Left ventricle myocardium inferior (tissue), 1 donor: ENCODE measurements around the gene FOXL2. TPM values are rescaled to one million over a fixed set of nuclear protein-coding genes. Genes with fewer than 3 reads are reported as not detected.

ENCODE experiments used
- DNase-seq: peaks from one replicate; pipeline ENCODE4 v3.0.0-alpha.2; 2020
- H3K27ac ChIP-seq: fragments of 200-600 bp; replicated peaks from 2 replicates; pipeline ENCODE4 v1.8.0; 2021
- H3K27me3 ChIP-seq: fragments of 200-600 bp; 2 replicates; pipeline ENCODE4 v1.8.0; 2021; ENCODE audit warnings: low read depth
- H3K36me3 ChIP-seq: fragments of 200-600 bp; 2 replicates; pipeline ENCODE4 v1.8.0; 2021
- H3K4me1 ChIP-seq: fragments of 200-600 bp; 2 replicates; pipeline ENCODE4 v1.8.0; 2021
- H3K4me3 ChIP-seq: fragments of 200-600 bp; 2 replicates; pipeline ENCODE4 v1.8.0; 2021; ENCODE audit warnings: mild to moderate bottlenecking, moderate library complexity
- H3K9me3 ChIP-seq: fragments of 200-600 bp; replicated peaks from 2 replicates; pipeline ENCODE4 v1.8.0; 2021
- intact Hi-C: fragments of 100-400 bp; cut with micrococcal nuclease; formaldehyde crosslinking; loops from one replicate; pipeline ENCODE4 v1.11.0; 2022
- long read RNA-seq: library from polyadenylated mRNA; unstranded; transcript quantifications from one replicate; pipeline ENCODE4 v2.0.0, GENCODE V29; 2021
- total RNA-seq: library from RNA; stranded (reverse); fragmentation: NEBNext Ultra II Directional; extraction: Animal tissue kit (Norgen Biotek cat#: 25700); gene quantifications from one replicate; pipeline ENCODE4 v1.2.1, GENCODE V29; 2021
- TF ChIP-seq, protein P1 (sequence below): fragments of 200-600 bp; IDR thresholded peaks from 2 replicates; pipeline ENCODE4 v1.8.0; 2021; ENCODE audit warnings: antibody characterized with exemption, mild to moderate bottlenecking, borderline replicate concordance
- donor health status: DM: no; HTN: yes; CAD: no; lungs with severe emphysema.

Gene FOXL2
- total RNA-seq, result not detected
- long read RNA-seq, result 0 reads

DNA sequence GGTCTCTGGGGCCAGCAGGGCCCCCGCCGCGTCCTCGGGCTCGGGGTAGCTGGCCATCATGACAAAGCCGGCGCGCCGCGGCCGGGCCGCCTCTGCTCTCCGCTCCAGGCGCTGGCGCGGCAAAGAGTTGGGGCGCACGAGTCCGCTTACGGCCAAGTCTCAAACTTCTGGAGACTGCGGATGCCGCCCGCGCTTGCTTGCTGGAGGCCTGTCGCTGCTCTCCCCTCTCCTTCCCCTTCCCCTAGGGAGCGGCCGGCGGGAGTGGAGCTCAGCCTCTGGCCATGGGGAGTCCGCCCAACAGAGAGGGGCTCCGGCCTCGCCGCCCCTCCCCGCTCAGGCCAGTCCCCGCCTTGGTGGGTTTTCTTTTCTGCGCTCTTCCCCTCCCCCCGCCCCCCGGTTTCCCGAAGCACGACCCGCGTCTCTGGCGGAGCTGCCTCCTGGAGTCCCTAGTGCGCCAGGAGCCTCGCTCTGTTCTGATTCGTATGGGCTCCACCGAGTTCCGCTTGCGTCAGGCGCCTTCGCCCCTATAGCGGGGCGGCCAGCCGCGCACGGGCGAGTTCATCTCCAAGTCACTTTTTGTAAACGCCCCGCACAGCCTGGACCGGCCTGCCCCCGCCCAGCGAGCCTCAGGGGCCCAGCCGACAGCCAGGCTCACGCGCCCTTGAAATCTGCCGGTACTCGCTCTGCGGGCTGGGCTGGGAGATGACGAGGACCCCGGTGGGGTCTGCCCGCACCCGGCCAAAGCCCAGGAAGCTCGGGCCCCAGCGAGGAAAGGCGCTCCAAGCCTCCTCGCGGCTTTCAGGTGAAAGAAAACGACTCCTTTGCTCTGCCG is at the start of gene FOXL2, which contains the start of gene FOXL2NB:
TSS of gene FOXL2 (minus strand) at position 475 of the 832 bp plus-strand sequence. CDS start at position 60, 415 bp downstream.
TSS of gene FOXL2NB (plus strand) at position 555 of the 832 bp plus-strand sequence. CDS start at position 703, 148 bp downstream.
- Histone ChIP-seq H3K36me3 (no peaks in the 10 kb centered on the region), H3K27me3 (peaks cover 100% of the 10 kb centered on the region), H3K9me3 (no peaks in the 10 kb centered on the region), H3K4me1 (peaks cover 49% of the 10 kb centered on the region), H3K4me3 (peak within 1 kb of the TSS; percentile 65), H3K27ac (no peak within 1 kb of the TSS)
- TF ChIP-seq, protein P1, sequence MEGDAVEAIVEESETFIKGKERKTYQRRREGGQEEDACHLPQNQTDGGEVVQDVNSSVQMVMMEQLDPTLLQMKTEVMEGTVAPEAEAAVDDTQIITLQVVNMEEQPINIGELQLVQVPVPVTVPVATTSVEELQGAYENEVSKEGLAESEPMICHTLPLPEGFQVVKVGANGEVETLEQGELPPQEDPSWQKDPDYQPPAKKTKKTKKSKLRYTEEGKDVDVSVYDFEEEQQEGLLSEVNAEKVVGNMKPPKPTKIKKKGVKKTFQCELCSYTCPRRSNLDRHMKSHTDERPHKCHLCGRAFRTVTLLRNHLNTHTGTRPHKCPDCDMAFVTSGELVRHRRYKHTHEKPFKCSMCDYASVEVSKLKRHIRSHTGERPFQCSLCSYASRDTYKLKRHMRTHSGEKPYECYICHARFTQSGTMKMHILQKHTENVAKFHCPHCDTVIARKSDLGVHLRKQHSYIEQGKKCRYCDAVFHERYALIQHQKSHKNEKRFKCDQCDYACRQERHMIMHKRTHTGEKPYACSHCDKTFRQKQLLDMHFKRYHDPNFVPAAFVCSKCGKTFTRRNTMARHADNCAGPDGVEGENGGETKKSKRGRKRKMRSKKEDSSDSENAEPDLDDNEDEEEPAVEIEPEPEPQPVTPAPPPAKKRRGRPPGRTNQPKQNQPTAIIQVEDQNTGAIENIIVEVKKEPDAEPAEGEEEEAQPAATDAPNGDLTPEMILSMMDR, result no peak
- intact Hi-C loops, result no loop called here
- no peak for DNase-seq

- intact Hi-C loops, result no loop called here
- Histone ChIP-seq H3K4me3 (no peak overlapping the region), H3K27ac (no peak overlapping the region), H3K4me1 (no peaks in the 10 kb centered on the region), H3K36me3 (no peaks in the 10 kb centered on the region), H3K9me3 (peaks cover 17% of the 10 kb centered on the region), H3K27me3 (peaks cover 63% of the 10 kb centered on the region)
- TF ChIP-seq, protein P1, result no peak
- DNase-seq, result no peak
Measured at GRCh38 chr3:138995706-138996105, 48.8 kb upstream of the FOXL2 start.

DNA sequence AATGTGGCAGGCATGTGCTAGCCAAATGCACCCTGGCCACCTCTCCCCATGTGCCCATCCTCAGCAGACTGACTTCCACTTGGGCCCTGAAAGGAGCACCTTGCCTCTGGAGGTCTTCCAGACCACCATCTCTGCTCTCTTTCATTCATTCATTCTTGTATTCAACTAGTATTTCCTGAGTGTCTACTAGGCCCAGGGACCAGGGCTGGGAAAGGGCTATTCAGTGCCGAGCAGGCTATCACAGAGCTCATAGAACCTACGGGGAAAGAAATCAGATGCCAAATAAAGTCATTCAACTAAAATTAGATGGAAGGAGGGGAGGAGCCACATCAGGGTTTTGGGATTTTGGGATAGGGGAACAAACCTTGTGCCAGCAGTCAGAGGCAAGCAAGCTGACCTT is 40.2 kb upstream of the FOXL2 start:
- H3K9me3 ChIP-seq, result no peaks in the 10 kb centered on the region
- no peaks in the 10 kb centered on the region for H3K36me3 ChIP-seq
- peaks cover 33% of the 10 kb centered on the region for H3K27me3 ChIP-seq
- no peak overlapping the region for H3K4me3 ChIP-seq
- intact Hi-C loops, result no loop called here
- H3K27ac ChIP-seq, result no peak overlapping the region
- no peaks in the 10 kb centered on the region for H3K4me1 ChIP-seq
- no peak for DNase-seq
- TF ChIP-seq, protein P1, result no peak

DNA sequence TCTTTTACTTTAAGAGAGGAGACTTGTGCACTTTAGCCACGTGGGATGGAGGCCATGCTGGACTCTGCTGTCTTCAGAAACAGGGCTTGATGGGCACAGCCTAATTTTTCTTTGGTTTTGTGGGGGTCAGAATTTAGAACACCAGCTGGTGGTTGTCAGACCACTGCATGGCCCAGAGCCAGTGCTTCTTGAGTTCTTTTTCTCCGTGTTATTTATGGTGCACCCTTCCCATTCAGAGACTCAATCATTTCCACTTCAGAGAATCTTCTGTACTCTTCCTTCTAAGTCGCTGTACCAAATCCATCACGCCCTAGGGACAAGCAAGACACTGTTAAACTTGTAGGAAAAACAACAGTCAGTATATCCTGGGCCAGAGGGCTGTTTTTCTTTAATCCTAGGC is 39.0 kb upstream of the FOXL2 start:
- intact Hi-C loops, result no loop called here
- Histone ChIP-seq H3K4me3 (no peak overlapping the region), H3K27me3 (peaks cover 45% of the 10 kb centered on the region), H3K36me3 (no peaks in the 10 kb centered on the region), H3K27ac (no peak overlapping the region), H3K9me3 (no peaks in the 10 kb centered on the region), H3K4me1 (no peaks in the 10 kb centered on the region)
- no peak for DNase-seq
- TF ChIP-seq, protein P1, result no peak

DNA sequence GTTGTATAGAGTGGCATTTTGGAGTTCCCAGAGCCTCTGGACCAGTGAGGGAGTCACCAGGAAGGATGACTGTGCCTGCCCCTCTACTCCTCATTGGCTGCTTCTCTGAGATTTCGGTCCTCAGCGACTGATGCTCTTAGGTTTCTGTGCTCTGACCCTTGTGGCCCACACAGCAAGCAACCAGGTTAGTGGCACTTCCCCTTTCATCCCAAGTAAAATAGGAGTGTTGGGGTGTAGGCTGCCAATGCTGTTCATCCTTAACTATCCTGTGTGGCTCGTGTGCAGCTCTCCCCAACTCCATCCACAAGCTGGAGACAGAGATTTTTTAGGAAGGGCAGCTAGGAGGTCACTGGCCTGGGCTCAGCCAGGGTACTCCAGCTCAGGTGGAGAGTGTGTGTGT is 37.9 kb upstream of the FOXL2 start:
- H3K4me3 ChIP-seq, result no peak overlapping the region
- DNase-seq, result no peak
- H3K4me1 ChIP-seq, result no peaks in the 10 kb centered on the region
- peaks cover 36% of the 10 kb centered on the region for H3K27me3 ChIP-seq
- TF ChIP-seq, protein P1, result no peak
- H3K9me3 ChIP-seq, result no peaks in the 10 kb centered on the region
- intact Hi-C loops, result no loop called here
- no peaks in the 10 kb centered on the region for H3K36me3 ChIP-seq
- H3K27ac ChIP-seq, result no peak overlapping the region
